ENCODE measurements around the gene FOXP1.

FOXP1 gene

DNA sequence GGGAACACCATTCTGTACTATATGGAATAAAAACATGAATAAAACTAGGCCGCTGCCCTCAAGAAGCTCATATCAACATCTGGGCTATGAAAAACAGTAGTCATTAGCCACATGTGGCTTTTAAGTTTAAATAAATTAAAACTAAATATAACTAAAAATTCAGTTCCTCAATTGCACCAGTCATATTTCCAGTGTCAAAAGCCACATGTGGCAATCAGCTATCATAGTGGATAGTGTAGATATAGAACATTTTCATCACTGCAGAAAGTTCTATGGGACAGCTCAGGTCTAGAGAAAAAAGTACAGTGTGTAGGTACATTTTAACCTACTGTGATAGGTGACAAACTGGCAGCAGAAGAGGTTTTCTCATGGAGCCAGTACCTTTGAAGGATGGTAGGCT, 261.4 kb downstream of the FOXP1 start:
- Histone ChIP-seq H3K9me3 (ENCODE audit: control insufficient read depth in 1 of 2, low read length in 2 of 2) (no peaks in the 10 kb centered on the region), H3K27ac (ENCODE audit: low read depth, low read length) (no peak overlapping the region), H3K27me3 (ENCODE audit: control insufficient read depth in 1 of 2, insufficient read depth in 2 of 2, low read length in 2 of 2) (no peaks in the 10 kb centered on the region), H3K4me1 (ENCODE audit: control insufficient read depth in 1 of 2, insufficient read depth in 2 of 2, low read length in 2 of 2) (peaks cover 3 to 27% of the 10 kb centered on the region in 2 donors), H3K36me3 (ENCODE audit: control insufficient read depth in 1 of 2, insufficient read depth in 2 of 2, low read length in 2 of 2) (no peaks in the 10 kb centered on the region), H3K4me3 (ENCODE audit: low read depth in 1 of 2, low read length in 2 of 2) (no peak overlapping the region), H3K9ac (ENCODE audit: low read depth in 1 of 2, low read length in 2 of 2) (no peak overlapping the region)

DNA sequence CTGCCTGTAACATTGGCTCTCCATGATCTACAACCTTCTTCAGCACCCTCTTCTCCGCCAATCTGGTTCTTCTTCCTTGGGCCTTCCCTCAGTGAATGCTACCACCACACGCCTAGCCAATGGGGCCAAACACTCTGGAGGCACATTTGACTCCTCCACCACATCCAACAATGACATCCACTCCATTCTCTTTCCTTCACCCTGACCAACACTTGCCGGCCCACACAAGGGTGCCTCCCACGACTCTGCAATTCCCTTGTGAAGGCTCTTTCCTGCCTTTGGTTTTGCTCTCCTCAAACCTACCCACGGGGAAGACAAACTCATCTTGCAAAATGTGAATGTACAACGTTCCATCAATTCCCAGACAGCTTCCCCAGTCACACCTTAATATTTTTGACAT, 263.8 kb downstream of the FOXP1 start:
- peaks cover 8 to 30% of the 10 kb centered on the region in 2 donors for H3K4me1 ChIP-seq (ENCODE audit: control insufficient read depth in 1 of 2, insufficient read depth in 2 of 2, low read length in 2 of 2)
- no peak overlapping the region for H3K4me3 ChIP-seq (ENCODE audit: low read depth in 1 of 2, low read length in 2 of 2)
- no peaks in the 10 kb centered on the region for H3K27me3 ChIP-seq (ENCODE audit: control insufficient read depth in 1 of 2, insufficient read depth in 2 of 2, low read length in 2 of 2)
- no peaks in the 10 kb centered on the region for H3K36me3 ChIP-seq (ENCODE audit: control insufficient read depth in 1 of 2, insufficient read depth in 2 of 2, low read length in 2 of 2)
- no peak overlapping the region for H3K27ac ChIP-seq (ENCODE audit: low read depth, low read length)
- no peaks in the 10 kb centered on the region for H3K9me3 ChIP-seq (ENCODE audit: control insufficient read depth in 1 of 2, low read length in 2 of 2)
- H3K9ac ChIP-seq (ENCODE audit: low read depth in 1 of 2, low read length in 2 of 2), result no peak overlapping the region

GRCh38 chr3:71318458-71318827, 265.1 kb downstream of the FOXP1 start:
- Histone ChIP-seq H3K9me3 (ENCODE audit: control insufficient read depth in 1 of 2, low read length in 2 of 2) (no peaks in the 10 kb centered on the region), H3K36me3 (ENCODE audit: control insufficient read depth in 1 of 2, insufficient read depth in 2 of 2, low read length in 2 of 2) (no peaks in the 10 kb centered on the region), H3K27ac (ENCODE audit: low read depth, low read length) (no peak overlapping the region), H3K4me3 (ENCODE audit: low read depth in 1 of 2, low read length in 2 of 2) (no peak overlapping the region), H3K9ac (ENCODE audit: low read depth in 1 of 2, low read length in 2 of 2) (no peak overlapping the region), H3K27me3 (ENCODE audit: control insufficient read depth in 1 of 2, insufficient read depth in 2 of 2, low read length in 2 of 2) (no peaks in the 10 kb centered on the region), H3K4me1 (ENCODE audit: control insufficient read depth in 1 of 2, insufficient read depth in 2 of 2, low read length in 2 of 2) (peaks cover 8 to 30% of the 10 kb centered on the region in 2 donors)

DNA sequence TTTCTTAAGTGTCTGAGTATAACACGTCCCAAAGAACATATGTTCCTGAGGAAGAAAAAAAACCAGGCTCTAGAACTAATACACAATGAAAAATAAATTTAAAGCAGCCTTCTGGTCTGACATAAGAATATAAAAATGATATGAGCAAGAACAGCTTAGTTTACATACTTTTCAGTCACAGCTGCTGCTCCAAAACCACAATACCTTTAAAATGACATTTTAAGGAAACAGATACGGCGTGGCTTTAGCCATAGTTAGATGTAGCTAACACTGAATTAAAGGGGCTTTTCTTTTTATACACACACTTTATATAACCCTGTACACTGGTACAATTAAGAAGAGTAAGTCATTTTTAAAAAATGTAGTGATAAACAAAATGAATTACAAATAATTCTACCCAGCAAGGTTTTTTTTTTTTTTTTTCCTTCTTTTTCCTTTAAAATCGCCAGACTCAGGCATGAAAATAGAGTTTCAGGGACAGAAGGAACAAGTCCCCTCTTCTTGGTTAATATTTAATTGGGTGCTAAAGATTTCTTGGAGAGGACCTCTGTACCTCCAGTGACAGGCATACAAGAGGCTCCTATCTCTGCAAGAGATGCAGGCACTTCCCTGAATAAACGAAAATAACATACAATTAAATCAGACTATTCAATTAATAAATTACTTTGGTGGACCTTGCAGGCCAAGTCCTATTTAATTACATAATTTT, 265.6 kb downstream of the FOXP1 start:
- no peaks in the 10 kb centered on the region for H3K36me3 ChIP-seq (ENCODE audit: control insufficient read depth in 1 of 2, insufficient read depth in 2 of 2, low read length in 2 of 2)
- peaks cover 8 to 30% of the 10 kb centered on the region in 2 donors for H3K4me1 ChIP-seq (ENCODE audit: control insufficient read depth in 1 of 2, insufficient read depth in 2 of 2, low read length in 2 of 2)
- H3K9me3 ChIP-seq (ENCODE audit: control insufficient read depth in 1 of 2, low read length in 2 of 2), result no peaks in the 10 kb centered on the region
- H3K27me3 ChIP-seq (ENCODE audit: control insufficient read depth in 1 of 2, insufficient read depth in 2 of 2, low read length in 2 of 2), result no peaks in the 10 kb centered on the region
- no peak overlapping the region for H3K9ac ChIP-seq (ENCODE audit: low read depth in 1 of 2, low read length in 2 of 2)
- no peak overlapping the region for H3K4me3 ChIP-seq (ENCODE audit: low read depth in 1 of 2, low read length in 2 of 2)
- H3K27ac ChIP-seq (ENCODE audit: low read depth, low read length), result no peak overlapping the region

DNA sequence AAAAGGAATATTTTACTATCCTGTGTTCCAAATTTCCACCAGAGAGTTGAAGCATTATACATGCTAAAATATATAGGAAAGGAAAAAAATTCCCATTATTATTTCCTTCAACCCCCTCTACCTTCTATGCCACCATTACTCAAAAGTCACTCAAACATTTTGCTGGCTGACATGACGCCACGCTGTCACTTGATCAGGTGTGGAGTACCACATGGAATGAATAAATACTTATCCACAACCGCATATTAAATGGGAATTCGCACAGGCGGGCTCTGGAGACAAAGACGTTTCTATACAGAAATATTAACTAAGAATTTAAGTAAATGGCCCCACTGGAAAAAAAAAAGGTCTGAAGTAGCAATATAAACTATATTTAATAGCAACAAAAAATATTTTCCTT, 266.4 kb downstream of the FOXP1 start:
- no peak overlapping the region for H3K27ac ChIP-seq (ENCODE audit: low read depth, low read length)
- H3K9ac ChIP-seq (ENCODE audit: low read depth in 1 of 2, low read length in 2 of 2), result no peak overlapping the region
- no peaks in the 10 kb centered on the region for H3K27me3 ChIP-seq (ENCODE audit: control insufficient read depth in 1 of 2, insufficient read depth in 2 of 2, low read length in 2 of 2)
- H3K4me3 ChIP-seq (ENCODE audit: low read depth in 1 of 2, low read length in 2 of 2), result no peak overlapping the region
- H3K4me1 ChIP-seq (ENCODE audit: control insufficient read depth in 1 of 2, insufficient read depth in 2 of 2, low read length in 2 of 2), result peaks cover 8 to 30% of the 10 kb centered on the region in 2 donors
- no peaks in the 10 kb centered on the region for H3K36me3 ChIP-seq (ENCODE audit: control insufficient read depth in 1 of 2, insufficient read depth in 2 of 2, low read length in 2 of 2)
- H3K9me3 ChIP-seq (ENCODE audit: control insufficient read depth in 1 of 2, low read length in 2 of 2), result no peaks in the 10 kb centered on the region

DNA sequence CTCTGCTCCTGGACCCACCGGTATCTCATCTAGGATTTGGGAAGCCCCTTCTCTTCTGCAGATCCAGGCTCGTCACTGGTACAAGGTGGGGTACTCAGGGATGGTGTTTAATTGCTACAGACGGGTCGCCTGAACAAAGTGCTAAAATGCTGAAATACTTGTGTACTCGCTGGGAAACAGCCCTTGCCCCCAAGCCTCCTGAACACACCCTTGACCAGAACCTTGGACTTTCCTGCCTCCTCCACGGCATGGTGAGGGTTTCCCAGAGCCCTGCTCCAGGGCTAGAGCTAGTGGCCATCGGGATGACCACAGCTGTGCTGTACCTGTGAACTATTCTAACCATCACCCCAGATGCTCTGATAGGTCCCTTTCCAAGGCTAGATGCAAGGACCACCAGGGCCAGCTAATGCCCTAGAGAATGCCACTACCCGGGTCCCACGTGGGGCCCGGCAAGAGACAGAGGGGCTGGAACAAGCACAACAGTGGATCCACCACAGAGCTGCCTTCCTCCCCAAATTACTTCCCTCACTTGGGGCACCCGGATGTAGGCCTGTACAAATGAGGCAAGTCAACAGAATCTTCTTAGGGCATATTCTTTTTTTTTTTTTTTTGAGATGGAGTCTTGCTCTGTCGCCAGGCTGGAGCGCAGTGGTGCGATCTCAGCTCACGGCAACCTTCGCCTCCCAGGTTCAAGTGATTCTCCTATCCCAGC, 267.3 kb downstream of the FOXP1 start:
- Histone ChIP-seq H3K36me3 (ENCODE audit: control insufficient read depth in 1 of 2, insufficient read depth in 2 of 2, low read length in 2 of 2) (no peaks in the 10 kb centered on the region), H3K9me3 (ENCODE audit: control insufficient read depth in 1 of 2, low read length in 2 of 2) (no peaks in the 10 kb centered on the region), H3K9ac (ENCODE audit: low read depth in 1 of 2, low read length in 2 of 2) (no peak overlapping the region), H3K4me3 (ENCODE audit: low read depth in 1 of 2, low read length in 2 of 2) (no peak overlapping the region), H3K27ac (ENCODE audit: low read depth, low read length) (no peak overlapping the region), H3K27me3 (ENCODE audit: control insufficient read depth in 1 of 2, insufficient read depth in 2 of 2, low read length in 2 of 2) (no peaks in the 10 kb centered on the region), H3K4me1 (ENCODE audit: control insufficient read depth in 1 of 2, insufficient read depth in 2 of 2, low read length in 2 of 2) (peaks cover 8 to 30% of the 10 kb centered on the region in 2 donors)

DNA sequence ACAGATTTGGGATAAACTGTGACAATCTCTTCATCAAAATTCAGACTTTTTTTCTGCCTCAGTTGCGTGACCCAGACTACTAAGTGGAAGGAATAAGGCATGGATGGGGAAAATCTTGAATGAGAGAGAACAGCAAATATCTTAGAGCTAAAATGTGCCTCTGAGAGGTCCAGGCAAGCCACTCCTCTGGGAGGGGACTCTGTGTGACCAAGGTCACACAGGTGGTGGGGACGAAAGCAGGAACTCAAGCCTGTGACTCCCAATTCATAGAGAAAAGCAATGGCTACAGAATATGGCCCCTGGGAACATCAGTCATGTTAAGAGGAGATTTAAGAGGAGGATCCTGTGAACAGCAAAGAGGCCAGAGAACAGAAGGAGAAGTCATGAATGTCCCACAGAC, 268.1 kb downstream of the FOXP1 start:
- no peak overlapping the region for H3K4me3 ChIP-seq (ENCODE audit: low read depth in 1 of 2, low read length in 2 of 2)
- H3K9me3 ChIP-seq (ENCODE audit: control insufficient read depth in 1 of 2, low read length in 2 of 2), result no peaks in the 10 kb centered on the region
- no peak overlapping the region for H3K27ac ChIP-seq (ENCODE audit: low read depth, low read length)
- no peaks in the 10 kb centered on the region for H3K27me3 ChIP-seq (ENCODE audit: control insufficient read depth in 1 of 2, insufficient read depth in 2 of 2, low read length in 2 of 2)
- H3K4me1 ChIP-seq (ENCODE audit: control insufficient read depth in 1 of 2, insufficient read depth in 2 of 2, low read length in 2 of 2), result peaks cover 8 to 30% of the 10 kb centered on the region in 2 donors
- H3K36me3 ChIP-seq (ENCODE audit: control insufficient read depth in 1 of 2, insufficient read depth in 2 of 2, low read length in 2 of 2), result no peaks in the 10 kb centered on the region
- no peak overlapping the region for H3K9ac ChIP-seq (ENCODE audit: low read depth in 1 of 2, low read length in 2 of 2)

GRCh38 chr3:71313844-71314243, 269.7 kb downstream of the FOXP1 start:
- Histone ChIP-seq H3K4me3 (ENCODE audit: low read depth in 1 of 2, low read length in 2 of 2) (no peak overlapping the region), H3K27ac (ENCODE audit: low read depth, low read length) (no peak overlapping the region), H3K36me3 (ENCODE audit: control insufficient read depth in 1 of 2, insufficient read depth in 2 of 2, low read length in 2 of 2) (no peaks in the 10 kb centered on the region), H3K4me1 (ENCODE audit: control insufficient read depth in 1 of 2, insufficient read depth in 2 of 2, low read length in 2 of 2) (peaks cover 8 to 29% of the 10 kb centered on the region in 2 donors), H3K9ac (ENCODE audit: low read depth in 1 of 2, low read length in 2 of 2) (no peak overlapping the region), H3K9me3 (ENCODE audit: control insufficient read depth in 1 of 2, low read length in 2 of 2) (no peaks in the 10 kb centered on the region), H3K27me3 (ENCODE audit: control insufficient read depth in 1 of 2, insufficient read depth in 2 of 2, low read length in 2 of 2) (no peaks in the 10 kb centered on the region)

DNA sequence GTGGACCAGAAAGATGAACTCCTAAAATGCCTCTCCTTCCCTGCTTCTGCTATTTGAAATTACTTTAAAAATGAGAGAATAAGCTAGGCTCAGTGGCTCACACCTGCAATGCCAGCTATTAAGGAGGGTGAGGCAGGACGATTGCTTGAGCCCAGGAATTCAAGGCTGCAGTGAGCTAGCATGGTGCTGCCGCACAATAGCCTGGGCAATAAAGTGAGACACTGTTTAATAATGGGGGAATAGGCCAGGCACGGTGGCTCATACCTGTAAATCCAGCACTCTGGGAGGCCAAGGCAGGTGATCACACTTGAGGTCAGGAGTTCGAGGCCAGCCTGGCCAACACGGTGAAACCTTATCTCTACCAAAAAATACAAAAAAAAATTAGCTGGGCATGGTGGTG, 271.1 kb downstream of the FOXP1 start:
- no peaks in the 10 kb centered on the region for H3K27me3 ChIP-seq (ENCODE audit: control insufficient read depth in 1 of 2, insufficient read depth in 2 of 2, low read length in 2 of 2)
- peaks cover 8 to 16% of the 10 kb centered on the region in 2 donors for H3K4me1 ChIP-seq (ENCODE audit: control insufficient read depth in 1 of 2, insufficient read depth in 2 of 2, low read length in 2 of 2)
- H3K9me3 ChIP-seq (ENCODE audit: control insufficient read depth in 1 of 2, low read length in 2 of 2), result no peaks in the 10 kb centered on the region
- no peak overlapping the region for H3K9ac ChIP-seq (ENCODE audit: low read depth in 1 of 2, low read length in 2 of 2)
- H3K36me3 ChIP-seq (ENCODE audit: control insufficient read depth in 1 of 2, insufficient read depth in 2 of 2, low read length in 2 of 2), result no peaks in the 10 kb centered on the region
- no peak overlapping the region for H3K27ac ChIP-seq (ENCODE audit: low read depth, low read length)
- H3K4me3 ChIP-seq (ENCODE audit: low read depth in 1 of 2, low read length in 2 of 2), result no peak overlapping the region

- Histone ChIP-seq H3K36me3 (ENCODE audit: control insufficient read depth in 1 of 2, insufficient read depth in 2 of 2, low read length in 2 of 2) (no peaks in the 10 kb centered on the region), H3K27me3 (ENCODE audit: control insufficient read depth in 1 of 2, insufficient read depth in 2 of 2, low read length in 2 of 2) (no peaks in the 10 kb centered on the region), H3K4me3 (ENCODE audit: low read depth in 1 of 2, low read length in 2 of 2) (no peak overlapping the region), H3K9me3 (ENCODE audit: control insufficient read depth in 1 of 2, low read length in 2 of 2) (no peaks in the 10 kb centered on the region), H3K27ac (ENCODE audit: low read depth, low read length) (no peak overlapping the region), H3K4me1 (ENCODE audit: control insufficient read depth in 1 of 2, insufficient read depth in 2 of 2, low read length in 2 of 2) (peaks cover 8 to 13% of the 10 kb centered on the region in 2 donors), H3K9ac (ENCODE audit: low read depth in 1 of 2, low read length in 2 of 2) (no peak overlapping the region)
Observed at GRCh38 chr3:71311661-71312046, 271.9 kb downstream of the FOXP1 start.

Measured in duodenal mucosa (tissue), 2 donors.